NCI-H1694 (cell line): Measurements from ENCODE around the gene NDUFA5.

Experiments
- DNase-seq: peaks from one replicate; lab custom pipeline; 2025; lab: John Stamatoyannopoulos, UW

The NDUFA5 gene

GRCh38 chr7:123502201-123502600 lies 55.4 kb downstream of the NDUFA5 start:
- DNase-seq, result no peak

- DNase-seq, result no peak
Observed at GRCh38 chr7:123500878-123501489, 56.6 kb downstream of the NDUFA5 start.

DNA sequence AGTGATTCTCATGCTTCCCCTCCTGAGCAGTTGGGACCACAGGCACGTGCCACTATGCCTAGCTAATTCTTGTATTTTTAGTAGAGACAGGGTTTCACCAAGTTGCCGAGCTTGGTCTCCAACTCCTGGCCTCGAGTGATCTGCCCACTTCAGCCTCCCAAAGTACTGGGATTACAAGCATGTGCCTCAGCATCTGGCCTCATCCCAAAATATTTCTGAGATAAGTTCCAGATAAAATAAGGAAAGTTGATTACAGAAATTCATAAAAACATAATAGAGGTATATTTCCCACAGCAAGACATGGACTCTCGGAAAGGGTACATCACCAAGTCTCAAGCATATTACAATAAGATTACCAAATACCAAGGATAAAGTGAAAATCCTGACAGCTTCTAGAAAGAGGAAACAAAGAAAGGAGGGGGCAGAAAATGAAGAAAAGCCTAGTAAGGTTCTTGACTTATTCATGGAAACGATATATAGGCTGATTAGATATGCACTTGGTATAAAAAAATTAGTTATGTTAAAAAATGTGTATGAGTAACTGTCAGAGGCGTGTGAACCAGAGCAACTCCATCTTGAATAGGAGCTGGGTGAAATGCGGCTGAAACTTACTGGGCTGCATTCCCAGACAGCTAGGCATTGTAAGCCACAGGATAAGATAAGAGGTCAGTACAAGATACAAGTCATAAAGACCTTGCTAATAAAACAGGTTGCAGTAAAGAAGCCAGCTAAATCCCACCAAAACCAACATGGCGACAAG lies 58.2 kb downstream of the NDUFA5 start:
- no peak for DNase-seq

DNA sequence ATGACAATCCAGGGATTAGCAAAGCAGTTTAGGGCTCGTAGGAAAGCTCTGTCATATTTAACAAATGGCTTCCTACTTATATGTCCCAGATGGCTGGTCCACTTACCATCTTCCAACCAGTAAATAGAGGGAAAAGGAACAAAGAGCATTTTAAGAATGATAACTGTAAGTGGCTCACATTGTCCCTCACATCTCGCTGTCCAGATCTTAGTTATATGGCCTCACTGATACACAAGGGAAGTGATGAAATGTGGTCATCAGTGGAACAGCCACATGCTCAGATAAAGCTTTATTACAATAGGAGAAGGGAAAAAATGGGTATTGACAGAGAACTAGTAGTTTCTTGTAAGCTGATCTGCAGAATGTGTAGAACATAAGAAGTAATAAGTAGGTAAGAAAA lies 59.0 kb downstream of the NDUFA5 start:
- DNase-seq, result no peak

DNA sequence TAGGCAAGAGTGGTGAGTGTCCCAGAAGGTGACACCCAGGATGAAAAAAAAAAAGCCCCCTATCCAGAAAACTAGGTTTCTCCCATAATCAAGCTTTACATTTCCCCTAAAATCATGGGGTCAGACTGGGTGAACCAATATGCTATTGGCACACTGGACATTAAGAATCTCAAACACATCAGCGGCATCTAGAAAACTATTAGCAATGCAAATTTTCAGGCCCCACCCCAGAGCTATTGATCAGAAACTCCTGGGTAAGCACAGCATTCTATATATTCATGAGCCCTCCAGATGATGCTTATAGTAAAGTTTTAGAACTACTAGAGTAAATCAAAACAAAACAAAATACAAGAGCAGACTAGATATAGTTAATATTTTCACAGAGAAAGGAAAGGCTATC lies 59.6 kb downstream of the NDUFA5 start:
- no peak for DNase-seq

- DNase-seq, result peak; percentile 56
Observed at GRCh38 chr7:123494193-123494796, 63.3 kb downstream of the NDUFA5 start.

GRCh38 chr7:123492485-123492884 lies 65.1 kb downstream of the NDUFA5 start:
- no peak for DNase-seq
